AG04449 (cell line): Measurements from ENCODE around the gene FHAD1.

Experiments used
- CTCF ChIA-PET: fragments of 350-600 bp; formaldehyde crosslinking; extraction: SDS; loops from one replicate; lab custom pipeline; 2021; ENCODE audit warnings: antibody characterized with exemption; lab: Yijun Ruan, JAX
- POLR2A ChIA-PET: fragments of 400-600, 350-600 bp; formaldehyde crosslinking; extraction: SDS; loops from one replicate; lab custom pipeline; 2020; ENCODE audit warnings: antibody characterized with exemption, inconsistent platforms; lab: Yijun Ruan, JAX
- DNase-seq: peaks from one replicate; pipeline ENCODE4 v3.0.0-alpha.2; 2010; ENCODE audit warnings: low read depth, low spot score
- H3K4me3 ChIP-seq: 2 replicates; pipeline ENCODE4 v1.5.1; 2011; ENCODE audit warnings: low read depth, mild to moderate bottlenecking, control low read depth, low read length
- TF ChIP-seq, protein P1 (sequence below): IDR thresholded peaks from one replicate; pipeline ENCODE4 v1.5.1; 2011; ENCODE audit warnings: mild to moderate bottlenecking, moderate library complexity, low read length, control low read depth, inconsistent platforms; ENCODE audit not compliant: insufficient read depth; ENCODE audit errors: missing control alignments

FHAD1 gene

DNA sequence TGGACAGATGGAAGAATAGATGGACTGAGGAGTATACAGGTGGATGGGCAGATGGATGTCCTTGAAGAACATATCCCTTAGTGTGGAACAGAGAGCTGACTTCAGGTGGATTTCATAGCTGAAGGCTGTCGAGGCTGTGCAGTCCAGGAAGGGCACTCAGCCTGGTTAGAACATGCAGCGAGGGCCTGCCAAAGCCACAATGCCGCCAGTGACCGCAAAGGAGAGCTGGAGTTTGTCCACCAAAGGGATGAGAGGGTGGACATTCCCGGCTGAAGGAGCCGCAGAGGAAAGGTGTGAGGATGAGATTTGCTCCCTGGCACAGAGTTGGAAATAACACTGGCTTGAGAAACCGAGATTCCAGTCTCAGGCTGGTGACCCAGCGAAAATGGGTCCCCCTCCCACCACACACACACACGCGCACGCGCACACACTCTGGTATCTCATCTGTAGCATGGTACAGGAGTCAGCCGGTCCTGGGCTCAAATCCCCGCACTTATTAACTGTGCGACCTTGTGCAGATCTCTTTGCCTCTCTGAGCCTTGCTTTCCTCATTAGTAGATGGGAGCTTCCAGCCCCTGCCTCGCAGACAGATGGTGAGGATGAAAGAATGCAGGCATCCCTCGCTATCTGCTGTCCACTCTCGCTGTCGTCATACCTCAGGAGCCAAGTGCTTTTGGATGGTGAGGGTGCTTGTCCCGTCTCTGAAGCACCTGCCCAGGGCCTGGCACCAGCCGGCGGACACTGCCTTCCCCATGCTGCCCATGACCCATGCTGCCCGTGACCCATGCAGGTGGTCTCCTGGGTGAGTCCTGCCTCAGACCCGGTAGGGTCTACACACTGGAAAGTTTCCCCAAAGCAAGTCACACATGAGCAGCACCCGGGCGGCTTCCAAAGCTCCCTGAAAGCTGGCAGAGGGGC lies 135.8 kb downstream of the FHAD1 start:
- H3K4me3 ChIP-seq = no peak overlapping the region
- TF ChIP-seq, protein P1, sequence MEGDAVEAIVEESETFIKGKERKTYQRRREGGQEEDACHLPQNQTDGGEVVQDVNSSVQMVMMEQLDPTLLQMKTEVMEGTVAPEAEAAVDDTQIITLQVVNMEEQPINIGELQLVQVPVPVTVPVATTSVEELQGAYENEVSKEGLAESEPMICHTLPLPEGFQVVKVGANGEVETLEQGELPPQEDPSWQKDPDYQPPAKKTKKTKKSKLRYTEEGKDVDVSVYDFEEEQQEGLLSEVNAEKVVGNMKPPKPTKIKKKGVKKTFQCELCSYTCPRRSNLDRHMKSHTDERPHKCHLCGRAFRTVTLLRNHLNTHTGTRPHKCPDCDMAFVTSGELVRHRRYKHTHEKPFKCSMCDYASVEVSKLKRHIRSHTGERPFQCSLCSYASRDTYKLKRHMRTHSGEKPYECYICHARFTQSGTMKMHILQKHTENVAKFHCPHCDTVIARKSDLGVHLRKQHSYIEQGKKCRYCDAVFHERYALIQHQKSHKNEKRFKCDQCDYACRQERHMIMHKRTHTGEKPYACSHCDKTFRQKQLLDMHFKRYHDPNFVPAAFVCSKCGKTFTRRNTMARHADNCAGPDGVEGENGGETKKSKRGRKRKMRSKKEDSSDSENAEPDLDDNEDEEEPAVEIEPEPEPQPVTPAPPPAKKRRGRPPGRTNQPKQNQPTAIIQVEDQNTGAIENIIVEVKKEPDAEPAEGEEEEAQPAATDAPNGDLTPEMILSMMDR = no peak
- no peak for DNase-seq
- ChIA-PET POLR2A (no interaction called here), CTCF (interaction anchor here (1.2 to 1.6 kb wide), 2 partner anchors 14 to 59 kb away, joined by 3 to 4 read pairs; no protein-coding TSS in a partner anchor)

- TF ChIP-seq, protein P1 = no peak
- DNase-seq = no peak
- no peak overlapping the region for H3K4me3 ChIP-seq
- POLR2A ChIA-PET = no interaction called here
- CTCF ChIA-PET = interaction anchor here (1.6 kb wide), 1 partner anchor 15 kb away, joined by 4 read pairs; no protein-coding TSS in a partner anchor
Measured at GRCh38 chr1:15383810-15384209, 136.8 kb downstream of the FHAD1 start.

DNA sequence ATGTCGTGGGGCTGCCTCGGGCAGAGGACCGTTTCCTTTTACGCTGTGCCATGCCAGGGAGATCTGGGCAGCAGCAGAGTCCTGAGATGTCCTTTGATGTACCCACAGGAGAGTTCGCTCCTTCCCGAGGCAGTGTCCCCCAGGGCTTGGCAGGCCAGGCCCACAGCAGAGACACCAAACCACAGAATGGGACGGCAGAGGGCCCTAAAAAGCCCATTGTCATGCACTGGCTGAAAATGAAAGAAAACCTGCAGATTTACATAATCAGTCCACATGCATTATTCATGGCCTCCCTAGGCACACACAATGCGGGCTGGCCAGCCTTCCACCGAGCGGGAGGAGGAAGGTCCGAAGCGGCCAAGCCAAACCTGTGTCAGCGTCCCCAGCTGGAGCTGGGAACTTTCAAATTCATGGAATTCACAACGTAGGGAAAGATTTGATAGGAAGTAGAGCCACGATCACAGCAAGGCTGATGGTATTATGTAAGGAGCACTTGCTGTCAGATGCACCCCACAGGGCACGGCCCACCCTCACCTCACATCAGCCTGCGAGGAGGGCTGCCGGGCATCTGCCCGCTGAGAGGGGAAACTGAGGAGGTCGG lies 137.4 kb downstream of the FHAD1 start:
- no peak overlapping the region for H3K4me3 ChIP-seq
- TF ChIP-seq, protein P1 = no peak
- CTCF ChIA-PET = no interaction called here
- POLR2A ChIA-PET = no interaction called here
- DNase-seq = no peak

DNA sequence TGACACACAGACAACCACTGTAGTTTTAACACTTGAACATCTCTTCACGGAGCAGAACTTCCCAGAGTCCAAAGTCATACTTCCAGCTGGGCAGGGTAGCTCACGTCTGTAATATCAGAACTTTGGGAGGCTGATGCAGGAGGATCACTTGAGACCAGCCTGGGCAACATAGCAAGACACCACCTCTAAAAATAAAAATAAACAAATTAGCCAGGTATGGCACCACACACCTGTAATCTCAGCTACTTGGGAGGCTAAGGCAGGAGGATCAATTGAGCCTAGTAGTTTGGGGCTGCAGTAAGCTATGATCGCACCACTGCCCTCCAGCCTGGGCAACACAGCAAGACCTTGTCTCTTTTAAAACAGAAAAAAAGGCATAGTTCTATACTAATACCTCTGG lies 138.4 kb downstream of the FHAD1 start:
- POLR2A ChIA-PET = no interaction called here
- CTCF ChIA-PET = interaction anchor here (0.8 to 1.1 kb wide), 3 partner anchors 46 to 113 kb away, joined by 3 to 4 read pairs (median 3); no protein-coding TSS in a partner anchor
- TF ChIP-seq, protein P1 = no peak
- no peak overlapping the region for H3K4me3 ChIP-seq
- DNase-seq = no peak

DNA sequence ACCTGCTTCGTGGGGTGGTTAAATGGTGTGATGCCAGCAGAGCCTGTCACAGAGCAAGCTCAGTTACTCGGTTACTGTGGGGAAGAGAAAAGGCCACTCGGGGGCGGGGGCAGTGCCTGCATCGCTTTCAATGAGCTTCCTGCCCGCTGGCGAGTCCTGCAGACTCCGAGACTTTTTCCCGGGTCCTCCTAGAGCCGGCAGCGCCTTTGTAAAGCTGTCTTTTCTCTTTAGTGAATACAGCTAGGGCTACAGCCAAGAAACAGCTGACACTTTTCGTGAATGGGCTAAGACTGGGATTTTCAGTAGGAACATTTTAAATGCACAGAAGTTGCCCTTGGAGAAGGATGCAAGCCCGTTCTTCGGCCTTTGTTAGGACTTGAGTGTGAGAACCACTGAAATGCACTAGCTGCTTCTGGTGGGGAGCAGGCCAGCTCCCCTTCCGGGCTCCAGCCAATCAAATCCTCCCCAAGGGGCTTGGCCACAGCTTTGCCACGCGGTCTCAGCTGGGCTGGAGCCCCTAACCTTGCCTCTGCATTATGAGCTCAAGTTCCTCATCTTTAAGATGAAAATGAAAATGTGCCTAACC lies 139.2 kb downstream of the FHAD1 start:
- no peak for DNase-seq
- CTCF ChIA-PET = interaction anchor here (0.7 to 1.1 kb wide), 3 partner anchors 10 to 45 kb away, joined by 3 to 4 read pairs (median 3); no protein-coding TSS in a partner anchor
- POLR2A ChIA-PET = no interaction called here
- TF ChIP-seq, protein P1 = no peak
- no peak overlapping the region for H3K4me3 ChIP-seq
